Keratinocyte (primary cell): Measurements from ENCODE around the gene DPYD. TPM values are rescaled to one million over a fixed set of nuclear protein-coding genes. Genes with fewer than 3 reads are reported as not detected.

Source experiments
- DNase-seq: peaks from one replicate; pipeline ENCODE4 v3.0.0-alpha.2; 2011; ENCODE audit warnings: low read depth, missing footprints, low spot score
- FAIRE-seq: peaks from 2 replicates; lab custom pipeline; 2011; peaks lifted over from hg19 to GRCh38; lab: Jason Lieb, UNC
- H2AFZ ChIP-seq: 2 replicates; pipeline ENCODE4 v1.6.0; 2012; ENCODE audit warnings: low read length, control low read depth, inconsistent platforms; ENCODE audit not compliant: control insufficient read depth
- H3K27ac ChIP-seq: 2 replicates; pipeline ENCODE4 v1.5.1; 2011; ENCODE audit warnings: low read length; ENCODE audit not compliant: control insufficient read depth, insufficient read depth
- H3K27me3 ChIP-seq: 3 replicates; pipeline ENCODE4 v1.6.0; 2011; ENCODE audit warnings: low read length; ENCODE audit not compliant: control insufficient read depth, insufficient read depth; ENCODE audit errors: extremely low read depth
- H3K36me3 ChIP-seq, 2 experiments: 2 replicates in 1 of 2; 3 replicates in 1 of 2; pipeline ENCODE4 v1.5.1; 2011; ENCODE audit warnings: low read length in 2 of 2, mild to moderate bottlenecking in 1 of 2; ENCODE audit not compliant: control insufficient read depth in 2 of 2, insufficient read depth in 2 of 2; ENCODE audit errors: extremely low read depth in 1 of 2
- H3K4me1 ChIP-seq: 3 replicates; pipeline ENCODE4 v1.5.1; 2011; ENCODE audit warnings: low read length; ENCODE audit not compliant: control insufficient read depth, insufficient read depth; ENCODE audit errors: extremely low read depth
- H3K4me2 ChIP-seq: 3 replicates; pipeline ENCODE4 v1.6.0; 2011; ENCODE audit warnings: low read depth, low read length; ENCODE audit not compliant: control insufficient read depth, insufficient read depth; ENCODE audit errors: extremely low read depth
- H3K4me3 ChIP-seq, 3 experiments: fragments of 200-600 bp in 1 of 3; sonication (generic) in 1 of 3; 2 replicates in 2 of 3; 3 replicates in 1 of 3; pipeline ENCODE4 v1.5.1; 2011 to 2016; ENCODE audit warnings: low read length in 3 of 3, mild to moderate bottlenecking in 3 of 3, control low read depth in 2 of 3, inconsistent platforms in 1 of 3, low read depth in 1 of 3, mixed read lengths in 1 of 3, mixed run types in 1 of 3, moderate library complexity in 1 of 3; ENCODE audit not compliant: control insufficient read depth in 2 of 3, insufficient read depth in 2 of 3; ENCODE audit errors: extremely low read depth in 1 of 3
- H3K79me2 ChIP-seq: 2 replicates; pipeline ENCODE4 v1.6.0; 2012; ENCODE audit warnings: low read length; ENCODE audit not compliant: control insufficient read depth, insufficient read depth
- H3K9ac ChIP-seq: 3 replicates; pipeline ENCODE4 v1.6.0; 2011; ENCODE audit warnings: low read length; ENCODE audit not compliant: control insufficient read depth, insufficient read depth; ENCODE audit errors: extremely low read depth
- H3K9me1 ChIP-seq: 3 replicates; pipeline ENCODE4 v1.6.0; 2011; ENCODE audit warnings: low read length; ENCODE audit not compliant: control insufficient read depth, insufficient read depth; ENCODE audit errors: extremely low read depth
- H3K9me3 ChIP-seq: 2 replicates; pipeline ENCODE4 v1.5.1; 2012; ENCODE audit warnings: low read depth, low read length; ENCODE audit not compliant: control insufficient read depth
- H4K20me1 ChIP-seq: 3 replicates; pipeline ENCODE4 v1.6.0; 2011; ENCODE audit warnings: low read length; ENCODE audit not compliant: control insufficient read depth, insufficient read depth; ENCODE audit errors: extremely low read depth
- CTCF ChIP-seq, 3 experiments: IDR thresholded peaks in 1 of 3; conservative IDR thresholded peaks in 1 of 3; optimal IDR thresholded peaks in 1 of 3; 2 replicates in 2 of 3; 3 replicates in 1 of 3; pipeline versions ENCODE3 to v1.5.1; 2011; ENCODE audit warnings: low read length in 3 of 3, mild to moderate bottlenecking in 3 of 3, moderate library complexity in 2 of 3, control low read depth in 1 of 3, inconsistent platforms in 1 of 3; ENCODE audit not compliant: insufficient read depth in 2 of 3; ENCODE audit errors: extremely low read depth in 1 of 3
- EZH2 ChIP-seq: IDR thresholded peaks from one replicate; pipeline ENCODE4 v1.6.1; 2012; ENCODE audit warnings: inconsistent platforms, mild to moderate bottlenecking, low read length, moderate library complexity
- dilution Hi-C: fragments of 300-500 bp; cut with MboI; formaldehyde crosslinking; loops from one replicate; pipeline ENCODE4 v1.7.0; 2020; ENCODE audit warnings: low sequenced_read_pairs; ENCODE audit not compliant: extremely low pct_ligation_motif_present
- polyA plus RNA-seq, 5 experiments: library from polyadenylated mRNA; depleted of rRNA in 3 of 5; stranded (reverse) in 3 of 5; stranded (forward) in 1 of 5; unstranded in 1 of 5; fragments of >200 nt; gene quantifications; 1 replicate in 1 of 5; 2 replicates in 3 of 5; 3 replicates in 1 of 5; pipeline versions ENCODE4 v1.2.1 to v1.2.3, GENCODE V29; 2011 to 2012; ENCODE audit warnings: missing spikeins in 2 of 5, low read depth in 1 of 5, low replicate concordance in 1 of 5

Gene DPYD
- polyA plus RNA-seq, 1 donor (not counting 4 experiments of a cell fraction or from before 2014, with no cell fraction given): 1.9 TPM

GRCh38 chr1:97610748-97611147, 310.1 kb downstream of the DPYD start:
- Histone ChIP-seq H3K9me1 (no peaks in the 10 kb centered on the region), H3K4me2 (no peak overlapping the region), H3K79me2 (no peaks in the 10 kb centered on the region), H3K9me3 (no peaks in the 10 kb centered on the region), H3K27ac (no peak overlapping the region), H3K27me3 (no peaks in the 10 kb centered on the region), H4K20me1 (no peaks in the 10 kb centered on the region), H3K4me1 (no peaks in the 10 kb centered on the region), H2AFZ (no peak overlapping the region), H3K4me3 (no peak overlapping the region), H3K9ac (no peak overlapping the region), H3K36me3 (no peaks in the 10 kb centered on the region)
- FAIRE-seq: no peak
- TF ChIP-seq CTCF (optimal IDR thresholded peaks at IDR 0.05 in 1 of 3, IDR thresholded peaks at IDR 0.05 in 1 of 3, conservative IDR thresholded peaks at IDR 0.05 in 1 of 3; ENCODE audit: extremely low read depth in 1 of 3, insufficient read depth in 2 of 3, low read length in 3 of 3): no peak
- no peak for TF ChIP-seq EZH2
- dilution Hi-C loops: no loop called here
- DNase-seq: no peak

- DNase-seq (no peak), FAIRE-seq (no peak)
- H3K9me1 ChIP-seq: no peaks in the 10 kb centered on the region
- no peak overlapping the region for H3K4me3 ChIP-seq
- no peaks in the 10 kb centered on the region for H3K27me3 ChIP-seq
- no peaks in the 10 kb centered on the region for H3K9me3 ChIP-seq
- TF ChIP-seq EZH2: no peak
- TF ChIP-seq CTCF (optimal IDR thresholded peaks at IDR 0.05 in 1 of 3, IDR thresholded peaks at IDR 0.05 in 1 of 3, conservative IDR thresholded peaks at IDR 0.05 in 1 of 3; ENCODE audit: extremely low read depth in 1 of 3, insufficient read depth in 2 of 3, low read length in 3 of 3): no peak
- H3K4me1 ChIP-seq: no peaks in the 10 kb centered on the region
- no peaks in the 10 kb centered on the region for H3K36me3 ChIP-seq
- no peaks in the 10 kb centered on the region for H4K20me1 ChIP-seq
- H3K79me2 ChIP-seq: no peaks in the 10 kb centered on the region
- no peak overlapping the region for H3K27ac ChIP-seq
- H2AFZ ChIP-seq: no peak overlapping the region
- dilution Hi-C loops: no loop called here
- no peak overlapping the region for H3K4me2 ChIP-seq
- no peak overlapping the region for H3K9ac ChIP-seq
Measured at GRCh38 chr1:97610102-97610501, 310.7 kb downstream of the DPYD start.
